RWPE1 (cell line): Measurements from ENCODE around the gene NPM3.

Experiments used
- CTCF ChIA-PET: fragments of 350-600 bp; sonication (Branson Sonifier 250); formaldehyde crosslinking; extraction: SDS; loops from one replicate; lab custom pipeline; 2021; lab: Yijun Ruan, JAX
- POLR2A ChIA-PET: fragments of 400-600 bp; formaldehyde crosslinking; extraction: SDS; loops from one replicate; lab custom pipeline; 2020; ENCODE audit warnings: antibody characterized with exemption; ENCODE audit not compliant: low non-redundant PET; lab: Yijun Ruan, JAX
- DNase-seq: peaks from one replicate; pipeline ENCODE4 v3.0.0; 2012; ENCODE audit warnings: low spot score
- H3K27ac ChIP-seq: fragments of 450-650 bp; 2 replicates; pipeline ENCODE4 v1.5.1; 2017
- CTCF ChIP-seq: fragments of 450-650 bp; conservative IDR thresholded peaks from 2 replicates; pipeline ENCODE4 v1.5.1; 2017; ENCODE audit warnings: low read depth, mild to moderate bottlenecking

Gene NPM3

GRCh38 chr10:101767966-101768790 is 15.1 kb downstream of the NPM3 start:
- ChIA-PET CTCF (interaction anchor here (0.7 to 1.4 kb wide), 3 partner anchors 10 to 555 kb away, joined by 3 to 4 read pairs (median 3); no protein-coding TSS in a partner anchor), POLR2A (no interaction called here)
- DNase-seq, result no peak
- H3K27ac ChIP-seq, result no peak overlapping the region
- TF ChIP-seq CTCF, result no peak

GRCh38 chr10:101767600-101767945 is 15.7 kb downstream of the NPM3 start:
- ChIA-PET POLR2A (no interaction called here), CTCF (interaction anchor here (1.0 to 1.4 kb wide), 2 partner anchors 10 to 13 kb away, joined by 3 read pairs; no protein-coding TSS in a partner anchor)
- no peak overlapping the region for H3K27ac ChIP-seq
- no peak for DNase-seq
- no peak for TF ChIP-seq CTCF

GRCh38 chr10:101766753-101767599 is 16.3 kb downstream of the NPM3 start:
- DNase-seq, result no peak
- POLR2A ChIA-PET, result no interaction called here
- H3K27ac ChIP-seq, result no peak overlapping the region
- TF ChIP-seq CTCF, result no peak
- CTCF ChIA-PET, result interaction anchor here (0.6 to 1.4 kb wide), 3 partner anchors 9 to 71 kb away, joined by 3 read pairs; no protein-coding TSS in a partner anchor

- no peak for TF ChIP-seq CTCF
- ChIA-PET CTCF (interaction anchor here (0.5 to 0.6 kb wide), 2 partner anchors 37 to 72 kb away, joined by 3 to 5 read pairs; no protein-coding TSS in a partner anchor), POLR2A (no interaction called here)
- no peak overlapping the region for H3K27ac ChIP-seq
- no peak for DNase-seq
Observed at GRCh38 chr10:101766306-101766705, 16.9 kb downstream of the NPM3 start.

- DNase-seq, result no peak
- POLR2A ChIA-PET, result no interaction called here
- no peak for TF ChIP-seq CTCF
- CTCF ChIA-PET, result interaction anchor here (0.6 kb wide), 1 partner anchor 305 kb away, joined by 3 read pairs; no protein-coding TSS in a partner anchor
- H3K27ac ChIP-seq, result no peak overlapping the region
Observed at GRCh38 chr10:101763141-101763846, 20.0 kb downstream of the NPM3 start.
